GM18498 (cell line): ENCODE results near the gene CHMP2A.
"Not testable (repeated sequence)": the region's sequence is repeated elsewhere in the genome, so short reads cannot be mapped to it uniquely, and the experiment has no call there.

ENCODE experiments used
- ATAC-seq: cut with Tn5 transposase; IDR thresholded peaks from one replicate; pipeline ENCODE4 v1.9.1; 2021; ENCODE audit warnings: mild to moderate bottlenecking, moderate library complexity; ENCODE audit not compliant: unreplicated experiment

The CHMP2A gene

DNA sequence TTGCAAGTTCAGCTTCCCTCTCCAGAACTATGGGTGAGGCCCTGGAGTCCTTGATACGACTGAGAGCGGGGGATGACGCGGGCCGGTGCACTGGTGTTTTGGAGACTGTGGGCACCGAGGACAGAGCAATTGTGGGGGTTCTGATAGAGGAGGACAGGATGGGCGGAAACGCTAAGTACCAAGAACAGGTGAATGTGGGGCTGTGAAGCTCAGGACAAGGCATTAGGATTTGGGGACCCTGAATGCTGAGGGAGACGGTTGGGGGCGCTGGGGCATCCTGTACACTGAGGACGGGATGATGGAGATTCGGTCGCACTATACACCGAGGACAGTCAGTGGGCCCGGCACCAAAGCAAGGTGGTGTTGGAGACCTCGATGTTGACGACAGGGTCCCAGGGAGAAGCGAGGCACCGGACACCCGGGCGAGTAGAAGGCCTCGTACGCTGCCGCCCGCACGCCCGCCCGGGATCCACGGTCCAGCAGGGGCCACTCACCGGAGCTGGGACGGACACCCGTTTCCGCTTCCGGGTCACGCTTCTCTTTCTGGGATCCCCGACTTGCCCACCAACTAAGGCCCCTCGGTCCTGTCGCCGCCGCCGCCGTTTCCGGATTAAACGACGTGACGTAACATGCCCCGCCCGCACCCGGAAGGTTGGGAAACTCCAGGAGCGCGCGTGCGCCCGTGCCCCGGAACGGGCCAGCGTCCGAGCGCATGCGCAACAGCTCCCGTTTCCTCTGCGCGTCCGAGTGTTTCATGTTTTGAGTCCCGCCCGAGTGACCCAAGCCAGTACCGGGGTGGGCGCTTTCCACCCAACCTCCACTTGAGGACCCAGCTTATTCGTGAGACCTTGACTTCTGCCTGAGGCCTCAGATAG is at the start of gene CHMP2A:
Gene CHMP2A (minus strand): TSS at position 612 of the 875 bp plus-strand sequence. CDS start 893 bp downstream, outside the sequence.
- peak; percentile 32 for ATAC-seq

DNA sequence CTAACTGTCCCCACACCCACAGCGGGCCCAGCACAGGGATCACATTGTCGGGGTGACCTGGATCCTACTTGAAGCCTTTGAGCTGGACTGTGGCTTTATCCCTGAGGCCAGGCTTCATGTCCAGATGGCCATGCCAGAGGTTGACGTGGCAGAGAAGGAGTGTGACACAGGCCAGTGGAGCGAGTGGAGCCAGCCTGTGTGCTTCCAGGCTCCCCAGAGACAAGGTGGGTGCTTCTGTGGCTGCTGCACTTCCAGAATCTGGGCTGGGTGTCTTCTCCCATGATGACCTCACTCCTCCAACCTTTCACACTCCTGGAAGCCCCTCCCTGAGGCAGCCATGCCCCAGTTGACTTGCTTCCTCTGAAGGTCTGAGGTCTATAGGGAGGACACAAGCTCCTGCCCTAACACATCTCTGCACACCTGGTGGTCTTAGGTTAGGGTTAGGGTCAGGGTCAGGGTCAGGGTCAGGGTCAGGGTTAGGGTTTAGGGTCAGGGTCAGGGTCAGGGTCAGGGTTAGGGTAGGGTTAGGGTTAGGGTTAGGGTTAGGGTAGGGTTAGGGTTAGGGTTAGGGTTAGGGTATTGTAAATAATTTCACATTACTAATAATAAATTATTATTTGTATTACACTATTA is 31.3 kb upstream of the CHMP2A start:
- ATAC-seq: no peak

DNA sequence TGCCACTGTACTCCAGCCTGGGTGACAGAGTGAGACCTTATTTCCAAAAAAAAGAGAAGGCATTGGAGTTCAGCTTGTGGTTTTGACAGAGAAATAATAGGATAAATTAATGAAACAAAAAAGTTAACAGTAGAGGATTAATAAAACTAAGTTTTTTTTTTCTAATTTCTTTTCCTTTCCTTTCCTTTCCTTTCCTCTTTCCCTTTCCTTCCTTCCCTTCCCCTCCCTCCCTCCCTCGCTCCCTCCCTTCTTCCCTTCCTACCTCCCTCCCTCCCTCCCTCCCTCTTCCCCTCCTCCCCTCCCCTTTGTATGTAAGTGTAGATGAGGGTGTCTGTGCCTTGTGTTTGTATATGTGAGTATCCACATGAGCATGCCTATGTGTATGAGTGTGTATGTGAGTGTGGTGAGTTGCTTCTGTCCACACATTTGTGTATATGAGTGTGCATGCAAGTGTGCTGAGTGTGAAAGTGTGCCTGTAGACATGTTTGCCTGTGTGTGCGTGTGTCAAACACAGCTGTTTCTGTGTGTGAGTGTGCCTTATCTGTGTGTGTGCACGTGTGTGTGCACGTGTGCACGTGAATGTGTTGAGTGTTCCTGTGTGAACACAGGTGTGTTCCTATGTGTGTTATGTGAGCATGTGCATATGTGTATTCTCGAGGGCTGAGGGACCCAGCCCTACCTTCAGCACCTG is 30.7 kb upstream of the CHMP2A start:
- no peak for ATAC-seq

DNA sequence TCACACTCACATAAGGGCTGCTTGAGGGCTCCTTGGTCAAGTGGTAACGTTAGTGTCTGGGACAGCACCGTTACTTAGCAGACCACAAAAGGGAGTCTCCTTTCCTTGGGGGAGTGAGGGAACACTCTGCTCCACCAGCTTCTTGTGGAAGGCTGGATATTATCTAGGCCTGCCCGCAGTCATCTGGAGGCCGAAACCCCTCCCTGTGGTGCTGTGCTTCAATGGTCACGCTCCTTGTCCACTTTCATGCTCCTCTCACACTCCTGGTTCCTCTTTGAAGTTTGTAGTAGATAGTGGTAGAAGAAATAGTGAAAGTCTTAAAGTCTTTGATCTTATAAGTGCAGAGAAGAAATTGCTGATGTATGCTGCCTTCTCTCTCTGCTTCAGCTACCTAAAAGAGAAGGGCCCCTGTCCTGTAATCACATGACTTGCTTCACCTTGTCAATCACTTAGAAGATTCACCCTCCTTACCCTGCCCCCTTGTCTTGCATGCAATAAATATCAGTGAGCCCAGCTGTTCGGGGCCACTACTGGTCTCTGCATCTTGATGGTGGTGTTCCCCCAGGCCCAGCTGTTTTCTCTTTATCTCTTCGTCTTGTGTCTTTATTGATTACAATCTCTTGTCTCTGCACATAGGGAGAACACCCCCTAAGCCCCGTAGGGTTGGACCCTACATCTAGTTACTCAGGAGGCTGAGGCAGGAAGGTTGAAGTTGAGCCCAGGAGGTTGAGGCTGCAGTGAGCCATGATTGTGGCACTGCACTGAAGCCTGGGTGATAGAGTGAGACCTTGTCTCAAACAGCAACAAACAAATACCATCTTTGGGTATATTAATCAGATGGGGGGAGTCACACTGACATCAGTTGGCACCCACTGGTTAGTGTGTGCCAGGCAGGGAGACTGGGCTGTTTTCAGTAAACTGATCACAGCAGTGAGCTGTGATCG is 29.9 kb upstream of the CHMP2A start:
- no peak for ATAC-seq

DNA sequence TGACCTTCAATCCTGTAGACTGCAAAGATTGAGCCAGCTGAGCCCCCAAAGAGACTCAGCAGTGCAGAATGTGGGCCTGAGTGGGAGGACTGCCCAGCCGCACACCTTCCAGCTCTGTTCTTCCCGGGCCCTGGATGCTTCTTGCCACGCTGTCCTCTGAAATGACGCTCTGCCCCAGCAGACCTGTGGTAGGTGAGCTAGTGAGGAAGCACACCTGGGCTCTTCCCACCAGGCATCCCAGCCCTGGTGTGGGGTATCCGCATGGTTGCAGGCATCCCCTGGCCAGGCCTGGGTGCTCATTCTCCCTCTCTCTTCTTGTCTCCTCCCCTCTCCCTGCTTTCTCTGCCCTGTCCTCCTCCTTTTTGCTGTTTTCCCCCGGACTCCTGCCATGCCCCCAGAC is 28.1 kb upstream of the CHMP2A start:
- no peak for ATAC-seq

DNA sequence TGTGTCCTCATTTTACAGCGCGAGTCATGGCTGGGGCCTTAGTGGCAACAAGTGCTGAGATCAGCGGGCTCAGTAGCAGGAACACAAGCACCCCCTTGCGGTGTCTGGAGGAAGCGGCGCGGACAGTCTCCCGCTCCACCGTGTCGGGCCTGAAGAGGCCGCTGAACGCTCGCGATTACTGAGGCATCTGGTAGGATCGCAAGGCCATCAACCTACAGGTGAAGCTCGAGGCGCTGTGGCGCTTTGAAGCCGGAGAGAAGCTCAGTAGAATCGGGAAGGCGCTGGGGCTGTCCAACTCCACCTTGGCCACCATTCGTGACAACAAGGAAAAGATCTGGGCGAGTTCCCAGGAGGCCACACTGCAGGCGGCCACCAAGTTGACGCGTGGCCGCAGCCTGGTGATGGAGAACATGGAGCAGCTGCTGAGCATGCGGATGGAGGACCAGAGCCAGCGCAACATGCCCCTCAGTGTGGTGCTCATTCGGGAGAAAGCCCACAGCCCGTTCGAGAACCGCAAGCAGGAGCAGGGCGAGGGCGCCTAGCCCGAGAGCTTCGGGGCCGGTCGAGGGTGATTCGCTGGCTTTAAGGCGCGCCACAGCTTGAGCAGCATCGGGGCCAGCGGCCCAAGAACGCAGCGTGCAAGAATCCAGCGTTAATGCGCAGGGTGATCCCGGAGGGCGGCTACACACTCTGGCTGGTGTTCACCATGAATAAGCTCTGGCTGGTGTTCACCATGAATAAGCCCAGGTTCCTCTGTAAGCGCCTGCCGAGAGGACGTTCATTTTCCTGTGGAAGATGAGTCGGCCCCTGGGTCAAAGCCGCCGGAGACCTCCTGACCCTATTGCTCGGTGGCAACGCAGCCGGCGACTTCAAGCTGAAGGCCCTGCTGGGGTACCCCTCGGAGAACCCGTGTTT is 26.6 kb upstream of the CHMP2A start:
- ATAC-seq: peak; percentile 70

DNA sequence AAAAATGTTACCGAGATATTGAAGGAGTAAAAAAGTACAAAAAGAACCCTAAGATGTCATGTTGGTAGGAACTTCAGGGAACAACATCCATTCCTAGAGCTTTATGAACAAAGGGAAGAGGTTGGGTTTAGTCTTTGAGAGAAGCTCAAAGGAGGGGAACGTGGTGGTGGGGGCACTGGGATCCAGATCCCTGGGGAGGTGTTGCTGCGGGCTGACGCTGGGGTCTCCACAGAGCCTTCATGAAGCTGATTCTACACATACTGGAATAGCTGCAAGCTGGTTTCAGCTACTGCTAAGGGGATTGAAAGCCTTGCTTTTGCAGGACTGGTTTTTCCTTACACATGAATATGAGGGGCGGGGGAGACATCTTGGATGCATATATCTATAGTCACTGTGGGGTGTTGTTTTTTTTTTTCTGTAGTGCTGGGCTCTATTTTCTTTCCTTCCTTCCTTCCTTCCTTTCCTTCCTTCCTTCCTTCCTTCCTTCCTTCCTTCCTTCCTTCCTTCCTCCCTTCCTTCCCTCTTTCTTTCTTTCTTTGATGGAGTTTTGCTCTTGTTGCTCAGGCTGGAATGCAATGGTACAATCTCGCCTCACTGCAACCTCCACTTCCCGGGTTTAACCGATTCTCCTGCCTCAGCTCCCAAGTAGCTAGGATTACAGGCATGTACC is 24.7 kb upstream of the CHMP2A start:
- no peak for ATAC-seq

DNA sequence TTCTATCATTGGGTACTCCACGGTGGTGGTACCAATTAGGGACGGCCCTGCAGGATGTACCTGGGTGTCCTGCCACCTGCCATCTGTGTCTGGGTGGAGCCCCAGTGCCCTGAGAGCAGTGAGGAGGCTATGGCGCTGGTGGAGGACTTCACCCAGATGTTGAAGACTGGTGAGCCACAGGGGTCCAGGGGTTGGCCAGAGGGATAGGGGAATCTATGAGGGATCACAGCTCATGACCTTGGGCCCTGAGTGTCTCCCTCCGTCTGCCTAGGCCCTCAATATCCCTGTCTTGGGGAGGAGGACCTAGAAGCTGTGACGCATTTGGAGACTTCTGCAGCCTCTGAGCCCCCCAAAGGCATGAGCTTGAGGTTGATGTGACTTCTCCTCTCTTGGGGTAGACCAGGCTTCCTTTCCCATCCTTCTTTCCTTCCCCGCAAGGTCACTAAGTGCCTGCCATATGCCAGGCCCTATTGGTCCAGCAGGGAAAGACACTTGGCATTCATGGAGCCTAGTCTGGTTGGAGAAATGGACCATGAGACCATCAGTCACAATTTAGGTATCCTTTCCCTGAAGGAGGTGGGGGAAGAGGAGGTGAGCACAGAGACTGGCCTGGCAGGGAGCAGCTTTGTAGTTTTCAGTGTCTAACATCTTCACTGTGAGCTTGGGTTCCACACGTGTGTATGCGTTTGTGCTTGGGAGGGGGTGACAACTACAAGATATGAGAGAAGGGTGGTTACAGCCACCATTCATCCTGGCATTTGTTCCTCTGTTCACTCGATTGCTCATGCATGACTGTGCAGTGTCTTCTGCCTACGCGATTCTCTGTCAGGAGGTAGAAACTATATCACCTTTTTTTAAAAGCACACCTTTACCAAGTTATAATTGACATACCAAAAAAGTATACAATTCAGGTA is 23.4 kb upstream of the CHMP2A start:
- no peak for ATAC-seq

DNA sequence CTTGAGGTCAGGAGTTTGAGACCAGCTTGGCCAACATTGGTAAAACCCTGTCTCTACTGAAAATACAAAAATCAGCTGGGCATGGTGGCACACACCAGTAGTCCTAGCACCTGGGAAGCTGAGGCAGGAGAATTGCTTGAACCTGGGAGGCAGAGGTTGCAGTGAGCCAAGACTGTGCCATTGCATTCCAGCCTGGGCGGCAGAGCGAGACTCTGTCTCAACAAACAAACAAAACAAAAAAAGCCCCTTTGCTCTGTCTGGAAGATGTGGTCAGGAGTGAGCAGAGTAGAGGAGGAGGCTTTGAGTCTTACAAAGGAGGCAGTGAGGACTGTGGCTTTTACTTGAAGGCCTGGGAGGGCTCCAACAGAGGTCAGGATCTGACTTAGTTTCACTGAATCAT is 22.7 kb upstream of the CHMP2A start:
- not testable (repeated sequence) for ATAC-seq

DNA sequence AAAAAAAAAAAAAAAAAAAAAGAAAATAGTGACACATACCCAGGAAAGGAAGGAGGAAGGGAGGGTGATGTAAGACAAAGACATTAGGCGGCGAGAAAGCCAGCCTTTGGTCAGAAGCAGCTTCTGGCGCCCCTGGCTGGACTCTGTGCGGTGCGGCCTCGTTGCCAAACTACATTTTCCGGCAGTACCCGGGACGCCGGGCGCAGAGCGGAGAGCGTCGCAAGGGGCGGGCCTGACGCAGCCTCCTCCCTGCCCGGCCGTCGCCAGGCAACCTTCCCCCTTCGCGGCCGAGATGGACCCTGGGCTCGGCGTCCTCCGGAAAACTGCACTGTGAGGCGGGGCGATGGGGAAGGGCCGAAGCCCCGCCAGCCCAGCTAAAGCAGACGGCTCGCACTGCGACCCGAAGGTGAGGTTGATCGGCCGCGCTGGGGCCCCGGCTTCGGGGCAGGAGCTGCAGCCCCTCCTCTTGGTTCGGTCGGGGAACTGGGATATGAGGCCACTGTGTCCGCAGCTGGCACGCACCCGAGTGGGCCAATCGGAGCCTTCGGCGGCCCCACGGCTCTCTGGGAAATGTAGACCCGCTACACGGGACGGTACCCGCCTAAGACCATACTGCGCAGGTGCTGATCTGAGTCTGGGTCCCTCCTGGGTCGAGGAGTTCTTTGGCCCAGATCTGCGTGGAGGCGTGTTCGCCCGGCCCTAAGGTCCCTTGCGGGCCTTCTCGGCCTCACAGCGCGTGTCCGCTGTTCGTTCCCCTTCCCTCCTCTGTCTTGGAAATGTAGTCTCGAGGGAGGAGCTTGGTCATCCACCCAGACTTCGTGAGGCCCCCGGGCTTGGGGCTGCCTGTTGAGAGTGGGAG is 20.5 kb upstream of the CHMP2A start:
- peak; percentile 38 for ATAC-seq

DNA sequence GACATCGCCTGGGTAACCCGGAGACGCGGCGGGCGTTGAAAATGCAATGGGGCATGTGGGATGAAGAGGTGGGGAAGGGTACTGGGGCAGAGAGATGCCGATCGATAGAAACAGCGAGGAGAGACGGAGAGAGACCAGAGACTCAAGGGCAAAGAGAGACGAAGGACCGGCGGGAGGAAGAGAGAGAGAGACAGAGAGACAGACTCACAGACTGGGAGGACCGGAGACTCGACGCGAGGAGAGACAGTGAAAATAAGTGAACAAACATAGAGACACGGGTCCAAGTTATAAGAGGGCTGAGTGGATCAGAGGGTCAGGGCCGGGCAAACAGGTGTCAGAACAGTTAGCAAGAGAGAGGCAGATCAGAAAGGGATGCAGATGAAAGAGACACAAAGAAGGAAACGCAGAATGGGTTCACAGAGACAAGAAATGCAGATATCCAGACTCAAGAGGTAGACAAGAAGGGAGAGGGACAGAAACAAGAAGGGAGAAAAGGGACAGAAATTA is 18.8 kb upstream of the CHMP2A start:
- ATAC-seq: no peak

DNA sequence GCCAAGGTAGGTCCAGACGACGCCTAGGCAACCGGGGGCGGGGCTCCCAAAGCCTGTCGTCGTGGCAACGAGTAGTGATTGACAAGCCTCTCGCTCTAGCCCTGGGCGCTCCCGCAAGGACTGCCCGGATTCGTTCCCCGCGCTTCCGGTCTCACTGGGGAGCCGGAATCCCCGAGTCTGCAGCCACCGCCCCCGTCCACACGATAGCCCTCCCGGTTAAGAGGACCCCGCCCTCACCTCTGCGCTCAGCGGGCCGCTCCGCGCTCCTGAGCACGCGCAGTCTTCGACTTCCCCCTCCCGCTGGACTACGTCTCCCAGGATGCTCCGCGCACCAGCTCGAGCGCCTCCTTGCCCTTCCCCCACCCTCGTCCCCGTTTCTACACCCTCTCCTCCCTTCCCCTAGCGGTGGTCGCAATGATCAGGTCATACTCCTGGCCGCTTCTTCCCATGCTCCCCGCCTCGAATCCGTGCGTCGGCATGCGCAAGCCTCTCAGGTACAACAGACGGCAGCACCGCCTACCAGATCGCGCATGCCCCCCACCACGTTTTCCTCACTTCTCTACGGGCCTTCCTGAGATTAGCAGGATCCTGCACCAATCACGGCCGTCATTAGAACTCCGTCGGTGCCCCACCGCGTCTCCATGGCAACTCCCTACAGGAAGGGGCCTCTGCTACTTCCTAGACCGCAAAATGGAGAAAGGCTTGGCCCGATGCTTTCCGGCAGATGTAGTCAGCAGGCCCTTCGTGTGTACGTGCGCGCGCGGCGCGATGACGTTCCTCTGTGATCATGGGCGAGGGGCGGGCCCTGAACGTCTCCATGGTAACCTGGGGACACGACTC is 18.1 kb upstream of the CHMP2A start, which contains the start of gene MZF1:
Gene MZF1 (minus strand): TSS at position 518 of the 840 bp plus-strand sequence. CDS start 1,946 bp downstream, outside the sequence.
- ATAC-seq: peak; percentile 66

DNA sequence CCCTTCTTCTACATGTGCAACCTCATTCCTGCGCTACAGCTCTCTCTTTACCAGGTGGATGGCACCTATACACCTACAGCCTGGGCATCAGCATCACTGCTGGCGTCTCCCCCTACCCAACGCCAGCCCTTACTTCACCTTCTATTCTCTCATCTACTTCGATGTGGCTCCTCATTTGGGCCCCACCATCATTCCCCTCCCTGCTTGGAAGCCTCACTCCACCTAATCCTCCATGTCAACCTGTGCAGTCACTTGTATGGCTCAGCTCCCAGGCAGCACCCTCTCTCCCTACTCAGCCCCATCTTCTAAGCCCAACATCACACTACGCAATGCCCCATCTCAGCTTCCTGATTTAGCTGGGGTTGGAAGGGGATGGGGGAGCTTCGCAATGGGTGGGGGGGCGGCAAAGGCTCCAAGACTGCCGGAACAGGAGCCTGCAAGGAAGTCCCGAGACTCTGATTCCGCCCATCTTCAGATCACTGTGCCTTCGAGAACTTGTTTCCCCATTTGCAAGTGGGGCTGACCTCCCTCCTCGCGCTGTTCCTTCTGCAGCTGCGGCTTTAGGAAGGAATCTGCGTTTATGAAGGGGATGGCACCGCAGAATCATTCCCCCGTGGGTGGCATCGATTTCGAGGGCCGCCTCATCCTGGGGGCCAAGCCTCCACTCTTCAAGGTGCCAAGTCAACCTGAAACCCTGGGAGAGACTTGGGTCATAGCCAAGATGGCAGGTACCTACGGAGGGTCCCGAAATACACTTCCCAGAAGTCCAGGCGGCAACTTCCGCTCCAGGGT is 17.3 kb upstream of the CHMP2A start:
- no peak for ATAC-seq

DNA sequence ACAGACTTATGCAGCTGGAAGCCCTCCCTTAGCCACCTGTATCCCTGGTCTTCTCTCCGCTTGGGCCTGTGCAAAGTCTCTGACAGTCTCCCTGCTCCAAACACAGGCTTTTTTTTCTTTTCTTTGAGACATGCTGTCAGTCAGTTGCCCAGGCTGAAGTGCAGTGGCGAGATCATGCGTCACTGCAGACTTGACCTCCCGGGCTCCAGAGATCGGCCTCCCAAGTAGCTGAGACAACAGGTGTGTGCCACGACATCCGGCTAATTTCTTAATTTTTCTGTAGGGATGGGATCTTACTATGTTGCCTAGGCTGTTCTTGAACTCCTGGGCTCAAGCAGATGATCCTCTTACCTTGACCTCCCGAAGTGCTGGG is 16.7 kb upstream of the CHMP2A start:
- ATAC-seq: no peak
